HEK293T (cell line): ENCODE data around the gene C14orf119.

ENCODE experiments used
- CTCF ChIA-PET: fragments of 350-600 bp; formaldehyde crosslinking; extraction: SDS; loops from one replicate; lab custom pipeline; 2021; ENCODE audit warnings: antibody characterized with exemption, inconsistent platforms; lab: Yijun Ruan, JAX
- POLR2A ChIA-PET: fragments of 350-600 bp; formaldehyde crosslinking; extraction: SDS; loops from one replicate; lab custom pipeline; 2020; ENCODE audit warnings: antibody characterized with exemption, inconsistent platforms; lab: Yijun Ruan, JAX
- DNase-seq: peaks from one replicate; pipeline ENCODE4 v3.0.0; 2012; ENCODE audit warnings: mixed read lengths; ENCODE audit errors: extremely low spot score
- ARNT ChIP-seq: fragments of 450-650 bp; IDR thresholded peaks from 2 replicates; pipeline ENCODE4 v1.6.1; 2017; ENCODE audit warnings: mild to moderate bottlenecking
- BHLHE40 ChIP-seq: fragments of 450-650 bp; IDR thresholded peaks from 2 replicates; pipeline ENCODE4 v1.6.1; 2016; ENCODE audit warnings: mild to moderate bottlenecking, moderate library complexity, borderline replicate concordance
- CTBP1 ChIP-seq: fragments of 450-650 bp; IDR thresholded peaks from 2 replicates; pipeline ENCODE4 v1.6.1; 2016; ENCODE audit warnings: borderline replicate concordance
- ELF4 ChIP-seq: fragments of 450-650 bp; IDR thresholded peaks from 2 replicates; pipeline ENCODE4 v1.6.1; 2017; ENCODE audit warnings: antibody characterized with exemption
- FOXA1 ChIP-seq: fragments of 450-650 bp; IDR thresholded peaks from 2 replicates; pipeline ENCODE4 v1.6.1; 2016; ENCODE audit warnings: mild to moderate bottlenecking
- FOXK2 ChIP-seq: fragments of 450-650 bp; IDR thresholded peaks from 2 replicates; pipeline ENCODE4 v1.6.1; 2016; ENCODE audit warnings: mild to moderate bottlenecking
- FOXM1 ChIP-seq: fragments of 450-650 bp; IDR thresholded peaks from 2 replicates; pipeline ENCODE4 v1.6.1; 2017; ENCODE audit warnings: mild to moderate bottlenecking, borderline replicate concordance
- HDGF ChIP-seq: fragments of 450-650 bp; IDR thresholded peaks from 2 replicates; pipeline ENCODE4 v1.6.1; 2017; ENCODE audit warnings: antibody characterized with exemption, borderline replicate concordance
- L3MBTL2 ChIP-seq: fragments of 450-650 bp; conservative IDR thresholded peaks from 2 replicates; pipeline ENCODE4 v1.6.1; 2016; ENCODE audit warnings: mild to moderate bottlenecking
- LEF1 ChIP-seq: fragments of 450-650 bp; IDR thresholded peaks from 2 replicates; pipeline ENCODE4 v1.6.1; 2017; ENCODE audit warnings: mild to moderate bottlenecking, borderline replicate concordance
- NFRKB ChIP-seq: fragments of 450-650 bp; IDR thresholded peaks from 2 replicates; pipeline ENCODE4 v1.6.1; 2016; ENCODE audit warnings: mild to moderate bottlenecking, moderate library complexity
- PKNOX1 ChIP-seq: fragments of 450-650 bp; IDR thresholded peaks from 2 replicates; pipeline ENCODE4 v1.6.1; 2016
- SP1 ChIP-seq: fragments of 450-650 bp; IDR thresholded peaks from 2 replicates; pipeline ENCODE4 v1.6.1; 2017
- SUZ12 ChIP-seq: fragments of 450-650 bp; IDR thresholded peaks from 2 replicates; pipeline ENCODE4 v1.6.1; 2016; ENCODE audit warnings: mild to moderate bottlenecking
- TARDBP ChIP-seq: fragments of 450-650 bp; IDR thresholded peaks from 2 replicates; pipeline ENCODE4 v1.6.1; 2016
- ZNF384 ChIP-seq: fragments of 450-650 bp; IDR thresholded peaks from 2 replicates; pipeline ENCODE4 v1.6.1; 2016

The C14orf119 gene

GRCh38 chr14:23140371-23140770 lies 45.1 kb downstream of the C14orf119 start:
- no peak for TF ChIP-seq FOXA1
- no peak for TF ChIP-seq LEF1
- ChIA-PET CTCF (interaction anchor here (5.3 kb wide), 1 partner anchor 19 kb away, joined by 27 read pairs; no protein-coding TSS in a partner anchor), POLR2A (no interaction called here)
- DNase-seq: no peak

- no peak for DNase-seq
- POLR2A ChIA-PET: interaction anchor here (1.1 kb wide), 1 partner anchor 41 kb away, joined by 3 read pairs; no protein-coding TSS in a partner anchor
- TF ChIP-seq LEF1 (no peak), BHLHE40 (no peak), SP1 (no peak), FOXA1 (no peak)
- CTCF ChIA-PET: interaction anchor here (1.8 to 5.3 kb wide), 2 partner anchors 21 to 238 kb away, joined by 3 to 27 read pairs; no protein-coding TSS in a partner anchor
Observed at GRCh38 chr14:23141706-23142444, 46.6 kb downstream of the C14orf119 start.

- ChIA-PET CTCF (interaction anchor here (1.8 to 5.3 kb wide), 2 partner anchors 22 to 237 kb away, joined by 3 to 27 read pairs; no protein-coding TSS in a partner anchor), POLR2A (interaction anchor here (1.1 kb wide), 1 partner anchor 40 kb away, joined by 3 read pairs; no protein-coding TSS in a partner anchor)
- no peak for DNase-seq
- TF ChIP-seq CTBP1 (no peak), NFRKB (no peak), FOXM1 (no peak), L3MBTL2 (no peak), FOXA1 (no peak), PKNOX1 (no peak), FOXK2 (no peak), LEF1 (no peak), TARDBP (no peak), ZNF384 (no peak), SP1 (no peak), HDGF (no peak), SUZ12 (no peak), ELF4 (no peak), ARNT (no peak)
Observed at GRCh38 chr14:23142826-23143225, 47.5 kb downstream of the C14orf119 start.

- no peak for DNase-seq
- CTCF ChIA-PET: interaction anchor here (0.7 to 5.3 kb wide), 2 partner anchors 10 to 23 kb away, joined by 3 to 27 read pairs; no protein-coding TSS in a partner anchor
- TF ChIP-seq LEF1 (no peak), FOXA1 (no peak), SP1 (no peak), TARDBP (no peak), ARNT (no peak), PKNOX1 (no peak)
- POLR2A ChIA-PET: interaction anchor here (0.8 kb wide), 1 partner anchor 40 kb away, joined by 3 read pairs; no protein-coding TSS in a partner anchor
Observed at GRCh38 chr14:23143911-23144310, 48.6 kb downstream of the C14orf119 start.

- no peak for DNase-seq
- CTCF ChIA-PET: interaction anchor here (0.7 to 1.2 kb wide), 2 partner anchors 25 to 41 kb away, joined by 4 to 8 read pairs; no protein-coding TSS in a partner anchor
- POLR2A ChIA-PET: interaction anchor here (0.8 kb wide), 1 partner anchor 50 kb away, joined by 3 read pairs; the partner anchor contains the start of genes ACIN1 and C14orf119
- TF ChIP-seq SP1: no peak
- no peak for TF ChIP-seq ARNT
- no peak for TF ChIP-seq FOXM1
- no peak for TF ChIP-seq FOXK2
- no peak for TF ChIP-seq ZNF384
- no peak for TF ChIP-seq PKNOX1
Observed at GRCh38 chr14:23145794-23146350, 50.6 kb downstream of the C14orf119 start.

GRCh38 chr14:23146351-23146910 lies 51.1 kb downstream of the C14orf119 start:
- CTCF ChIA-PET: interaction anchor here (1.2 kb wide), 1 partner anchor 25 kb away, joined by 8 read pairs; no protein-coding TSS in a partner anchor
- no peak for DNase-seq
- POLR2A ChIA-PET: no interaction called here
- TF ChIP-seq SP1: no peak
- TF ChIP-seq ARNT: no peak
- TF ChIP-seq HDGF: no peak
- TF ChIP-seq CTBP1: no peak
- no peak for TF ChIP-seq TARDBP
- no peak for TF ChIP-seq L3MBTL2
- no peak for TF ChIP-seq FOXK2
- TF ChIP-seq FOXA1: no peak
- no peak for TF ChIP-seq LEF1
- no peak for TF ChIP-seq FOXM1
